HepG2 (cell line): ENCODE data around the gene IFI35. TPM values are rescaled to one million over a fixed set of nuclear protein-coding genes. Genes with fewer than 3 reads are reported as not detected.

Source experiments
- ATAC-seq: fragments of 200-7000 bp; cut with Tn5 transposase; 3 replicates; pipeline ENCODE4 v1.9.1; 2020; ENCODE audit warnings: mild to moderate bottlenecking, moderate library complexity
- BruUV-seq: library from RNA; stranded (reverse); fragments of 400-500 nt; replicated peaks from 2 replicates; lab custom pipeline; 2021; lab: Mats Ljungman, UMichigan
- CTCF ChIA-PET: fragments of 300-600 bp; formaldehyde crosslinking; extraction: SDS; loops from one replicate; lab custom pipeline; 2021; ENCODE audit warnings: low total read pairs, inconsistent platforms, low intra/inter-chr PET ratio; lab: Yijun Ruan, JAX
- POLR2A ChIA-PET: fragments of 350-600 bp; sonication (Branson Sonifier 250); formaldehyde crosslinking; loops from one replicate; lab custom pipeline; 2020; ENCODE audit warnings: antibody characterized with exemption, inconsistent platforms; lab: Yijun Ruan, JAX
- DNase-seq: peaks from one replicate; pipeline ENCODE4 v3.0.0-alpha.2; 2015; ENCODE audit warnings: low spot score
- FAIRE-seq: peaks from 3 replicates; lab custom pipeline; 2011; peaks lifted over from hg19 to GRCh38; lab: Jason Lieb, UNC
- H2AFZ ChIP-seq: one replicate; pipeline ENCODE4 v1.6.1; 2011; ENCODE audit warnings: low read length, inconsistent platforms
- H3K27ac ChIP-seq: fragments of 300-600 bp; 3 replicates; pipeline ENCODE4 v1.8.0; 2011; ENCODE audit warnings: mixed run types, mild to moderate bottlenecking, mixed read lengths, low read length, inconsistent platforms; ENCODE audit not compliant: insufficient read depth; ENCODE audit errors: extremely low read length
- H3K27me3 ChIP-seq, 2 experiments: fragments of 200-600 bp in 1 of 2; 2 replicates in 1 of 2; 3 replicates in 1 of 2; pipeline versions ENCODE4 v1.6.0 to v1.8.0; 2011; ENCODE audit warnings: low read length in 2 of 2, mild to moderate bottlenecking in 2 of 2, moderate library complexity in 2 of 2, inconsistent platforms in 1 of 2; ENCODE audit not compliant: insufficient read depth in 2 of 2, control insufficient read depth in 1 of 2
- H3K36me3 ChIP-seq, 2 experiments: fragments of 200-600 bp in 1 of 2; replicated peaks in 1 of 2; 2 replicates in 1 of 2; 3 replicates in 1 of 2; pipeline versions ENCODE4 v1.5.1 to v1.8.0; 2011; ENCODE audit warnings: low read length in 2 of 2, inconsistent platforms in 1 of 2; ENCODE audit not compliant: insufficient read depth in 2 of 2, control insufficient read depth in 1 of 2
- H3K4me1 ChIP-seq: 2 replicates; pipeline ENCODE4 v1.5.1; 2012; ENCODE audit warnings: low read length, inconsistent platforms; ENCODE audit not compliant: insufficient read depth
- H3K4me2 ChIP-seq: 2 replicates; pipeline ENCODE4 v1.6.0; 2011; ENCODE audit warnings: low read depth, low read length, inconsistent platforms
- H3K4me3 ChIP-seq, 3 experiments: fragments of 200-600 bp in 1 of 3; sonication (generic), shearing (Covaris generic) in 1 of 3; replicated peaks in 1 of 3; 2 replicates each; pipeline ENCODE4 v1.5.1; 2011 to 2016; ENCODE audit warnings: low read length in 3 of 3, inconsistent platforms in 2 of 3, low read depth in 2 of 3, mild to moderate bottlenecking in 2 of 3, control low read depth in 1 of 3, mixed read lengths in 1 of 3; ENCODE audit not compliant: insufficient read depth in 1 of 3
- H3K79me2 ChIP-seq: one replicate; pipeline ENCODE4 v1.6.1; 2011; ENCODE audit warnings: low read length, inconsistent platforms; ENCODE audit not compliant: insufficient read depth
- H3K9ac ChIP-seq: 2 replicates; pipeline ENCODE4 v1.6.0; 2011; ENCODE audit warnings: mild to moderate bottlenecking, low read depth, low read length, inconsistent platforms; ENCODE audit not compliant: insufficient read depth
- H3K9me3 ChIP-seq: 2 replicates; pipeline ENCODE4 v1.5.1; 2012; ENCODE audit warnings: mild to moderate bottlenecking, low read length
- H4K20me1 ChIP-seq: 2 replicates; pipeline ENCODE4 v1.6.0; 2011; ENCODE audit warnings: inconsistent platforms, mild to moderate bottlenecking, low read length, moderate library complexity; ENCODE audit not compliant: insufficient read depth
- CEBPB ChIP-seq: IDR thresholded peaks from 2 replicates; pipeline ENCODE4 v1.6.1; 2011; ENCODE audit warnings: low read depth, low read length, improper control_type of control experiment, borderline replicate concordance
- CREB1 ChIP-seq, 2 experiments: fragments of 450-650 bp in 1 of 2; IDR thresholded peaks; 2 replicates each; pipeline ENCODE4 v1.6.1; 2016 to 2017; ENCODE audit warnings: control low read depth in 1 of 2, mild to moderate bottlenecking in 1 of 2, missing compliant biosample characterization in 1 of 2, missing genetic modification characterization in 1 of 2
- PHF5A ChIP-seq: IDR thresholded peaks from one replicate; pipeline ENCODE4 v1.6.1; 2018; ENCODE audit warnings: low read depth, missing genetic modification reagents; ENCODE audit not compliant: unreplicated experiment
- ZKSCAN1 ChIP-seq: fragments of 150-350 bp; IDR thresholded peaks from 2 replicates; pipeline ENCODE4 v1.6.1; 2014; ENCODE audit warnings: low read length
- ZNF263 ChIP-seq: sonication (generic); formaldehyde crosslinking; IDR thresholded peaks from 2 replicates; pipeline ENCODE4 v1.4.0; 2020; ENCODE audit warnings: missing genetic modification reagents
- WGBS: methylation state at CpG from one replicate; pipeline ENCODE4 v1.1.6; 2017; ENCODE audit warnings: low lambda C conversion rate; 5-methylcytosine and 5-hydroxymethylcytosine counted together
- in situ Hi-C: cut with HindIII; loops from 2 replicates; pipeline ENCODE4 v1.10.0; 2017; ENCODE audit warnings: low pct_unique_long_range_greater_than_20kb; ENCODE audit not compliant: extremely low pct_ligation_motif_present
- intact Hi-C: fragments of 100-400 bp; cut with micrococcal nuclease; formaldehyde crosslinking; loops from one replicate; pipeline ENCODE4 v1.10.0; 2022; ENCODE audit not compliant: unreplicated experiment
- polyA plus RNA-seq, 8 experiments: library from polyadenylated mRNA; depleted of rRNA in 3 of 8; stranded (reverse) in 7 of 8; unstranded in 1 of 8; fragments of >200 nt; fragmentation: Illumina TruSeq in 4 of 8; extraction: Trizol in 4 of 8; gene quantifications; 2 replicates each; pipeline versions ENCODE4 v1.2.1 to v1.2.3, GENCODE V29; 2011 to 2016; ENCODE audit warnings: low read depth in 4 of 8, missing spikeins in 1 of 8, mixed read lengths in 1 of 8; ENCODE audit not compliant: insufficient read depth in 1 of 8
- total RNA-seq, 5 experiments: library from RNA; depleted of rRNA; stranded (reverse); fragments of >200 nt; fragmentation: Illumina TruSeq; extraction: Trizol; gene quantifications; 2 replicates each; pipeline ENCODE4 v1.2.3, GENCODE V29; 2016; ENCODE audit warnings: low read depth in 1 of 5
- TF ChIP-seq, protein P1 (sequence below): sonication (generic); formaldehyde crosslinking; IDR thresholded peaks from 2 replicates; pipeline ENCODE4 v1.4.0; 2020; ENCODE audit warnings: missing genetic modification reagents
- TF ChIP-seq, protein P2 (sequence below): sonication (generic); formaldehyde crosslinking; IDR thresholded peaks from 2 replicates; pipeline ENCODE4 v1.4.0; 2020; ENCODE audit warnings: mild to moderate bottlenecking, missing genetic modification reagents

The IFI35 gene
- total and polyA plus RNA-seq, 2 of the 13 experiments (the other 11 are each of a cell fraction or from before 2014, with no cell fraction given): 28.9 to 38.1 TPM

DNA sequence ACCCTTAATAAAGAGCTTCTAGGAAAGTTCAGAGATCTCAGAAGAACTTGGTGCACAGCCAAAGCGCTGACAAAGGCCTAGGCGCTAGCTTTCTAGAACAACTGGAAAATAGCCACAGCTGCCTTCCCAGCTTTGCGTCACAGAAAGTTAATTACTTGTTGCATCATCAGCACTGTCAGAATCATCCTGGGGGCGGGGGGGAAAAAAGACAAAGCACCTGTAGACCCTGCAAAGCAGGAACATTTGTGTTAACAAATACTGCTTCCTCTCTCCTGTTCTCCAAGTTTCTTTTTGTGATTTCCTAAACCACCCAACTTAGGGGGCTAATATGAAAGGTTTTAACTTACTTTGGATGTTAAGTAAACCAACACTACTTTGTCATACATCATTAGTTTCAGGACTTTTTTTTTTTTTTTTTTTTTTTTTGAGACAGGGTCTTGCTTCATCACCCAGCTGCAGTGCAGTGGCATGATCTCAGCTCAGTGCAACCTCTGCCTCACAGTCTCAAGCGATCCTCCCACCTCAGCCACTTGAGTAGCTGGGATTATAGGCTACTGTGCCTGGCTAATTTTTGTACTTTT lies 37.5 kb upstream of the IFI35 start (continued):
- TF ChIP-seq, protein P1, sequence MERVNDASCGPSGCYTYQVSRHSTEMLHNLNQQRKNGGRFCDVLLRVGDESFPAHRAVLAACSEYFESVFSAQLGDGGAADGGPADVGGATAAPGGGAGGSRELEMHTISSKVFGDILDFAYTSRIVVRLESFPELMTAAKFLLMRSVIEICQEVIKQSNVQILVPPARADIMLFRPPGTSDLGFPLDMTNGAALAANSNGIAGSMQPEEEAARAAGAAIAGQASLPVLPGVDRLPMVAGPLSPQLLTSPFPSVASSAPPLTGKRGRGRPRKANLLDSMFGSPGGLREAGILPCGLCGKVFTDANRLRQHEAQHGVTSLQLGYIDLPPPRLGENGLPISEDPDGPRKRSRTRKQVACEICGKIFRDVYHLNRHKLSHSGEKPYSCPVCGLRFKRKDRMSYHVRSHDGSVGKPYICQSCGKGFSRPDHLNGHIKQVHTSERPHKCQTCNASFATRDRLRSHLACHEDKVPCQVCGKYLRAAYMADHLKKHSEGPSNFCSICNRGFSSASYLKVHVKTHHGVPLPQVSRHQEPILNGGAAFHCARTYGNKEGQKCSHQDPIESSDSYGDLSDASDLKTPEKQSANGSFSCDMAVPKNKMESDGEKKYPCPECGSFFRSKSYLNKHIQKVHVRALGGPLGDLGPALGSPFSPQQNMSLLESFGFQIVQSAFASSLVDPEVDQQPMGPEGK: peak; percentile 38; the same call in 1 of the 2 replicates
- peak; percentile 43; the same call in 1 of the 2 replicates for TF ChIP-seq CEBPB
- TF ChIP-seq, protein P2, sequence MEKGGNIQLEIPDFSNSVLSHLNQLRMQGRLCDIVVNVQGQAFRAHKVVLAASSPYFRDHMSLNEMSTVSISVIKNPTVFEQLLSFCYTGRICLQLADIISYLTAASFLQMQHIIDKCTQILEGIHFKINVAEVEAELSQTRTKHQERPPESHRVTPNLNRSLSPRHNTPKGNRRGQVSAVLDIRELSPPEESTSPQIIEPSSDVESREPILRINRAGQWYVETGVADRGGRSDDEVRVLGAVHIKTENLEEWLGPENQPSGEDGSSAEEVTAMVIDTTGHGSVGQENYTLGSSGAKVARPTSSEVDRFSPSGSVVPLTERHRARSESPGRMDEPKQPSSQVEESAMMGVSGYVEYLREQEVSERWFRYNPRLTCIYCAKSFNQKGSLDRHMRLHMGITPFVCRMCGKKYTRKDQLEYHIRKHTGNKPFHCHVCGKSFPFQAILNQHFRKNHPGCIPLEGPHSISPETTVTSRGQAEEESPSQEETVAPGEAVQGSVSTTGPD (CRISPR knock-in tag): no peak
- TF ChIP-seq, all 625 proteins: peak for 6

DNA sequence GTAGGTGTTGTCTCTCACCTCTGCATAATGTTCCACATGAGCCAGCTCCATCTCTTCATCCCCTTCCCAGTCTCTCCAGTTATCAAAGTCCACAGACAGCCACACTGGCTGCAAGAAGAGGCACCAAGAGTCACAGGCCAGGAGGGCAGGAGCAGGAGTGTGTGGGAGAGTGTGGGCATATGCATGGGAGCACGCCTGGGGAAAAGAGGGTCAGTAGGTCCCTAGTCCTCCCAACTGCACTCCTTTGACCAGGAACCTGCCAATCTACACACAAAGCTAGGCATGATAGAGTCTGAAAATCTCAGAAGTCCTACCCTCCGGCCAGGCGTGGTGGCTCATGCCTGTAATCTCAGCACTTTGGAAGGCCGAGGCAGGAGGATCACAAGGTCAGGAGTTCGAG lies 35.0 kb upstream of the IFI35 start:
- CTCF ChIA-PET: no interaction called here
- no TSS peak for BruUV-seq
- no peak for FAIRE-seq
- POLR2A ChIA-PET: no interaction called here
- H3K36me3 ChIP-seq: no peaks in the 10 kb centered on the region
- no peak overlapping the region for H2AFZ ChIP-seq
- H3K4me1 ChIP-seq: peaks cover 46% of the 10 kb centered on the region
- peak; percentile 40 for ATAC-seq
- H3K4me2 ChIP-seq: no peak overlapping the region
- no peak for DNase-seq
- H3K79me2 ChIP-seq: no peaks in the 10 kb centered on the region
- TF ChIP-seq ZNF263 (peak; percentile 79), ZKSCAN1 (0 out of 2 replicates have a peak, but pooled peaks have one; percentile 53), CREB1 (IDR thresholded peaks at IDR 0.05) (no peak), CREB1 (CRISPR knock-in tag; IDR thresholded peaks at IDR 0.05) (no peak), PHF5A (CRISPR knock-in tag) (no peak)
- TF ChIP-seq, all 625 proteins: peak for 2
- no peak overlapping the region for H3K9ac ChIP-seq
- in situ Hi-C loops: no loop called here
- H4K20me1 ChIP-seq: no peaks in the 10 kb centered on the region
- intact Hi-C loops: no loop called here
- 83% methylated on average over 5 of the region's 5 CpGs for WGBS
- no peaks in the 10 kb centered on the region for H3K27me3 ChIP-seq
- no peak overlapping the region for H3K27ac ChIP-seq
- no peak overlapping the region for H3K4me3 ChIP-seq
- no peaks in the 10 kb centered on the region for H3K9me3 ChIP-seq
